H1 (cell line): ENCODE measurements around the gene C5AR1. TPM values are rescaled to one million over a fixed set of nuclear protein-coding genes. Genes with fewer than 3 reads are reported as not detected.

Source experiments
- ATF3 ChIP-seq: IDR thresholded peaks from 2 replicates; pipeline ENCODE4 v1.6.1; 2011; ENCODE audit warnings: low read depth, mild to moderate bottlenecking, low read length; ENCODE audit not compliant: insufficient read depth
- CTCF ChIP-seq, 3 experiments: IDR thresholded peaks; 1 replicate in 2 of 3; 2 replicates in 1 of 3; pipeline versions ENCODE4 v1.5.1 to v1.6.1; 2011; ENCODE audit warnings: low read length in 3 of 3, mild to moderate bottlenecking in 3 of 3, inconsistent platforms in 2 of 3, low read depth in 1 of 3, moderate library complexity in 1 of 3; ENCODE audit not compliant: insufficient read depth in 1 of 3; ENCODE audit errors: control extremely low read depth in 1 of 3
- E2F6 ChIP-seq: IDR thresholded peaks from 2 replicates; pipeline ENCODE4 v1.6.1; 2012; ENCODE audit warnings: inconsistent platforms
- EP300 ChIP-seq, 2 experiments: IDR thresholded peaks; 1 replicate in 1 of 2; 2 replicates in 1 of 2; pipeline ENCODE4 v1.6.1; 2011 to 2012; ENCODE audit warnings: low read depth in 2 of 2, low read length in 2 of 2, mild to moderate bottlenecking in 2 of 2, borderline replicate concordance in 1 of 2, inconsistent platforms in 1 of 2, moderate library complexity in 1 of 2
- FOSL1 ChIP-seq: IDR thresholded peaks from 2 replicates; pipeline ENCODE4 v1.6.1; 2011; ENCODE audit warnings: mild to moderate bottlenecking, low read depth, low read length, moderate library complexity; ENCODE audit not compliant: insufficient read depth
- RXRA ChIP-seq: IDR thresholded peaks from 2 replicates; pipeline ENCODE4 v1.6.1; 2011; ENCODE audit warnings: low read depth, mild to moderate bottlenecking, low read length, moderate library complexity; ENCODE audit not compliant: insufficient read depth
- SP2 ChIP-seq: IDR thresholded peaks from 2 replicates; pipeline ENCODE4 v1.6.1; 2012; ENCODE audit warnings: mild to moderate bottlenecking, low read length, inconsistent platforms
- polyA plus RNA-seq, 7 experiments: library from polyadenylated mRNA; depleted of rRNA in 3 of 7; stranded (reverse) in 5 of 7; unstranded in 2 of 7; fragments of >200 nt in 5 of 7; fragments of 200-250 nt in 2 of 7; gene quantifications; 1 replicate in 5 of 7; 2 replicates in 1 of 7; 4 replicates in 1 of 7; pipeline versions ENCODE4 v1.2.1 to v1.2.3, GENCODE V29; 2011 to 2013; ENCODE audit warnings: missing spikeins in 2 of 7, mixed read lengths in 2 of 7
- total RNA-seq: library from RNA; stranded (reverse); fragmentation: NEBNext Ultra II Directional; extraction: Animal tissue kit (Norgen Biotek cat#: 25700); gene quantifications from 2 replicates; pipeline ENCODE4 v1.2.1, GENCODE V29; 2021

Gene C5AR1
- total and polyA plus RNA-seq, 2 of the 8 experiments (the other 6 are each of a cell fraction or from before 2014, with no cell fraction given): 0.20 TPM; not detected in 1

- no peak for TF ChIP-seq ATF3
- no peak for TF ChIP-seq E2F6
- TF ChIP-seq SP2: no peak
- no peak for TF ChIP-seq CTCF (IDR thresholded peaks at IDR 0.05; ENCODE audit: control extremely low read depth in 1 of 3, insufficient read depth in 1 of 3, low read depth in 1 of 3, low read length in 3 of 3)
- TF ChIP-seq FOSL1: no peak
- no peak for TF ChIP-seq EP300 (IDR thresholded peaks at IDR 0.05; ENCODE audit: borderline replicate concordance in 1 of 2, low read depth in 2 of 2, low read length in 2 of 2)
- no peak for TF ChIP-seq RXRA
Measured at GRCh38 chr19:47371261-47371660, 61.6 kb downstream of the C5AR1 start (continued).

Other genes starting within 250 kb of the C5AR1 start
- 92.0 and 104 TPM in 2 replicates for gene ZC3H4, start 196.1 kb upstream of the C5AR1 start, total RNA-seq
- 6.6 and 9.8 TPM in 2 replicates for gene ZC3H4, start 196.1 kb upstream of the C5AR1 start, polyA plus RNA-seq (2011; rRNA removed)
- gene SAE1, start 179.0 kb upstream of the C5AR1 start, total RNA-seq: 268 and 273 TPM in 2 replicates
- 204 and 213 TPM in 2 replicates for gene SAE1, start 179.0 kb upstream of the C5AR1 start, polyA plus RNA-seq (2011; rRNA removed)
- gene BBC3, start 78.7 kb upstream of the C5AR1 start, total RNA-seq: 21.6 and 23.3 TPM in 2 replicates
- 13.2 and 26.4 TPM in 2 replicates for gene BBC3, start 78.7 kb upstream of the C5AR1 start, polyA plus RNA-seq (2011; rRNA removed)
- gene CCDC9, start 53.3 kb upstream of the C5AR1 start, total RNA-seq: 25.7 and 29.8 TPM in 2 replicates
- 3.7 and 7.0 TPM in 2 replicates for gene CCDC9, start 53.3 kb upstream of the C5AR1 start, polyA plus RNA-seq (2011; rRNA removed)
- gene INAFM1, start 35.0 kb upstream of the C5AR1 start, total RNA-seq: 3.4 and 4.4 TPM in 2 replicates
- 2.6 and 3.9 TPM in 2 replicates for gene INAFM1, start 35.0 kb upstream of the C5AR1 start, polyA plus RNA-seq (2011; rRNA removed)
- gene C5AR2, start 22.3 kb downstream of the C5AR1 start, total RNA-seq: 0.15 TPM in 1 of 2 replicates, not detected in the other
- gene C5AR2, start 22.3 kb downstream of the C5AR1 start, polyA plus RNA-seq (2011; rRNA removed): 0.06 and 0.08 TPM in 2 replicates
- gene DHX34, start 39.5 kb downstream of the C5AR1 start, total RNA-seq: 24.1 and 24.3 TPM in 2 replicates
- 17.5 and 27.2 TPM in 2 replicates for gene DHX34, start 39.5 kb downstream of the C5AR1 start, polyA plus RNA-seq (2011; rRNA removed)
- 27.4 and 28.2 TPM in 2 replicates for gene MEIS3, start 109.7 kb downstream of the C5AR1 start, total RNA-seq
- gene MEIS3, start 109.7 kb downstream of the C5AR1 start, polyA plus RNA-seq (2011; rRNA removed): 24.5 and 34.0 TPM in 2 replicates
- 7.3 and 8.3 TPM in 2 replicates for gene SLC8A2, start 162.0 kb downstream of the C5AR1 start, total RNA-seq
- gene SLC8A2, start 162.0 kb downstream of the C5AR1 start, polyA plus RNA-seq (2011; rRNA removed): 12.4 and 15.7 TPM in 2 replicates
- gene KPTN, start 174.4 kb downstream of the C5AR1 start, total RNA-seq: 23.6 and 28.0 TPM in 2 replicates
- gene KPTN, start 174.4 kb downstream of the C5AR1 start, polyA plus RNA-seq (2011; rRNA removed): 31.3 and 45.2 TPM in 2 replicates
- 58.3 and 58.5 TPM in 2 replicates for gene NAPA, start 205.2 kb downstream of the C5AR1 start, total RNA-seq
- gene NAPA, start 205.2 kb downstream of the C5AR1 start, polyA plus RNA-seq (2011; rRNA removed): 78.2 and 101 TPM in 2 replicates